Measurements from ENCODE around the gene CDA.

GRCh38 chr1:20641975-20642374, 53.1 kb downstream of the CDA start:
- TF ChIP-seq CTCF (IDR thresholded peaks at IDR 0.05; ENCODE audit: low read depth, low read length) (no peak), POLR2A (IDR thresholded peaks at IDR 0.05; ENCODE audit: extremely low read depth, insufficient read length) (no peak), MAX (IDR thresholded peaks at IDR 0.05; ENCODE audit: low read depth, low read length) (no peak), MYC (IDR thresholded peaks at IDR 0.05; ENCODE audit: low read depth, low read length) (no peak)

Measured in NB4 (cell line).